Measurements from ENCODE around the gene CAPN11.

DNA sequence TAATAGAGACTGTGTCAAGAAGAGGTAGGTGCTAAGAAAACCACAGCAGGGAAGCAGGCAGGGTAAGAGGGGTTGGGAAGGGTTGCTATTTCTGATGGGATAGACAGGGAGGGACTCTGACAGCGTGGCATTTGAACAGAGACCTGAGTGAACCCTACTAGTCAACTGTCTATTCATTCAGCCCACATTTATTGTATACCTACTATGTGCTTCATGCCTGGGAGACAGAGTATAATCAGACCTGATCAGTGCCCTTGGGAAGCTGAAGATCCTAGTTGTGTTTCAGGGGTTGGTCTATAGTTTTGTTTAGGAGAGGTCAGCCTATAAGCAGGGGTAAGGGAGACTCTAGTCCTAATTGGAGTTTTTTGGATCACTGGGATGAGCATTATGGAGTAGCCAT is 14.9 kb upstream of the CAPN11 start:
- TF ChIP-seq, protein P1, sequence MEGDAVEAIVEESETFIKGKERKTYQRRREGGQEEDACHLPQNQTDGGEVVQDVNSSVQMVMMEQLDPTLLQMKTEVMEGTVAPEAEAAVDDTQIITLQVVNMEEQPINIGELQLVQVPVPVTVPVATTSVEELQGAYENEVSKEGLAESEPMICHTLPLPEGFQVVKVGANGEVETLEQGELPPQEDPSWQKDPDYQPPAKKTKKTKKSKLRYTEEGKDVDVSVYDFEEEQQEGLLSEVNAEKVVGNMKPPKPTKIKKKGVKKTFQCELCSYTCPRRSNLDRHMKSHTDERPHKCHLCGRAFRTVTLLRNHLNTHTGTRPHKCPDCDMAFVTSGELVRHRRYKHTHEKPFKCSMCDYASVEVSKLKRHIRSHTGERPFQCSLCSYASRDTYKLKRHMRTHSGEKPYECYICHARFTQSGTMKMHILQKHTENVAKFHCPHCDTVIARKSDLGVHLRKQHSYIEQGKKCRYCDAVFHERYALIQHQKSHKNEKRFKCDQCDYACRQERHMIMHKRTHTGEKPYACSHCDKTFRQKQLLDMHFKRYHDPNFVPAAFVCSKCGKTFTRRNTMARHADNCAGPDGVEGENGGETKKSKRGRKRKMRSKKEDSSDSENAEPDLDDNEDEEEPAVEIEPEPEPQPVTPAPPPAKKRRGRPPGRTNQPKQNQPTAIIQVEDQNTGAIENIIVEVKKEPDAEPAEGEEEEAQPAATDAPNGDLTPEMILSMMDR (IDR thresholded peaks at IDR 0.05 in 4 of 5, conservative IDR thresholded peaks at IDR 0.05 in 1 of 5) = no peak
- TF ChIP-seq POLR2A (IDR thresholded peaks at IDR 0.05) = no peak

Data from gastrocnemius medialis (tissue), 4 donors.